ENCODE data around the gene HTRA3. TPM values are rescaled to one million over a fixed set of nuclear protein-coding genes. Genes with fewer than 3 reads are reported as not detected.

Gene HTRA3
- total RNA-seq, 4 donors from 2014 or later = 4.0 to 18.2 (median 11.4) TPM

GRCh38 chr4:8224267-8224974 is 45.1 kb upstream of the HTRA3 start:
- intact Hi-C loops (cut with DNase I; ENCODE audit: low total_unique reads) = no loop called here
- 89 to 90% methylated on average over 12 of the region's 12 CpGs for WGBS, 2 donors
- DNase-seq (ENCODE audit: low spot score in 2 of 2) = no peak

GRCh38 chr4:8224975-8225625 is 44.5 kb upstream of the HTRA3 start:
- no peak overlapping the region for H3K4me3 ChIP-seq (ENCODE audit: low read depth, poor library complexity, severe bottlenecking)
- intact Hi-C loops (cut with DNase I; ENCODE audit: low total_unique reads) = no loop called here
- no peak for DNase-seq (ENCODE audit: low spot score in 2 of 2)
- TF ChIP-seq CTCF (IDR thresholded peaks at IDR 0.05) = no peak
- no peak for TF ChIP-seq POLR2A (IDR thresholded peaks at IDR 0.05)
- WGBS, 2 donors = 79 to 89% methylated on average over 5 to 11 of the region's 12 CpGs

More at GRCh38 chr4:8224267-8224974, 45.1 kb upstream of the HTRA3 start:
- TF ChIP-seq CTCF (IDR thresholded peaks at IDR 0.05) (no peak), POLR2A (IDR thresholded peaks at IDR 0.05) (no peak)
- no peak overlapping the region for H3K4me3 ChIP-seq (ENCODE audit: low read depth, poor library complexity, severe bottlenecking)

GRCh38 chr4:8225706-8226443 is 43.7 kb upstream of the HTRA3 start:
- DNase-seq (ENCODE audit: low spot score in 2 of 2) = no peak
- no peak for TF ChIP-seq POLR2A (IDR thresholded peaks at IDR 0.05)
- no peak for TF ChIP-seq CTCF (IDR thresholded peaks at IDR 0.05)
- intact Hi-C loops (cut with DNase I; ENCODE audit: low total_unique reads) = no loop called here
- 70 to 78% methylated on average over 9 to 10 of the region's 10 CpGs for WGBS, 2 donors
- no peak overlapping the region for H3K4me3 ChIP-seq (ENCODE audit: low read depth, poor library complexity, severe bottlenecking)

- intact Hi-C loops (cut with DNase I; ENCODE audit: low total_unique reads) = no loop called here
- DNase-seq (ENCODE audit: low spot score in 2 of 2) = no peak
- TF ChIP-seq CTCF (IDR thresholded peaks at IDR 0.05) = no peak
- TF ChIP-seq POLR2A (IDR thresholded peaks at IDR 0.05) = no peak
- no peak overlapping the region for H3K4me3 ChIP-seq (ENCODE audit: low read depth, poor library complexity, severe bottlenecking)
- WGBS, 2 donors = 86 to 93% methylated on average over 19 to 21 of the region's 31 CpGs
Measured at GRCh38 chr4:8227201-8227770, 42.3 kb upstream of the HTRA3 start.

GRCh38 chr4:8227771-8228318 is 41.7 kb upstream of the HTRA3 start:
- intact Hi-C loops (cut with DNase I; ENCODE audit: low total_unique reads) = no loop called here
- 86 to 93% methylated on average over 23 to 27 of the region's 27 CpGs for WGBS, 2 donors
- no peak for DNase-seq (ENCODE audit: low spot score in 2 of 2)
- no peak overlapping the region for H3K4me3 ChIP-seq (ENCODE audit: low read depth, poor library complexity, severe bottlenecking)
- TF ChIP-seq POLR2A (IDR thresholded peaks at IDR 0.05) = no peak
- TF ChIP-seq CTCF (IDR thresholded peaks at IDR 0.05) = no peak

All from lower leg skin (tissue), 4 donors.